ENCODE measurements around the gene BAHCC1.

The BAHCC1 gene

DNA sequence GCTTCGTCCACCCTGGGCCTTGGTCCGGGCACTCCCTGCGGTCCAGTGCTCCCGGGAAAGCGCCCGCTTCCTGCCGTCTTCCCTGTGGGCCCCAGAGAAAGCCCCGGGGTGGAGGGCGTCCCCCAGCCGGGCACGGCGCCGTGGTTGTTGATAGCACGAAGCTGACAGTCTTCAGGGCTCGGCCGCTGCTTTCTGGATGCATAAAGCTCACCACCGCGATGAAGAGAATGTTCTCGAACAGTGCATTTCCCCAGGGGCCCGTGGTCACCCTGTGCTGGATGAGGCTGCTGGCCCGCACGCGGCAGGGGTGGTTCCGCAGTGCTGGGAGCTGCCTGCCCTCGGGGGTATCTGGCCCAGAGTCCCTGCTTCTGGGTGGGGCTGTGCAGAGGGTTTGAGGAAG, 53.2 kb downstream of the BAHCC1 start:
- H3K27me3 ChIP-seq (ENCODE audit: insufficient read depth, low read length): peaks cover 9% of the 10 kb centered on the region; the same call in 1 of the 2 replicates
- no peaks in the 10 kb centered on the region for H3K79me2 ChIP-seq (ENCODE audit: insufficient read depth, low read length)
- no peak overlapping the region for H2AFZ ChIP-seq (ENCODE audit: low read length)
- no peak overlapping the region for H3K27ac ChIP-seq (ENCODE audit: low read depth, low read length, poor library complexity, severe bottlenecking)
- TF ChIP-seq EZH2 (IDR thresholded peaks at IDR 0.05; ENCODE audit: borderline replicate concordance, low read length) (no peak), CTCF (IDR thresholded peaks at IDR 0.05; ENCODE audit: low read length) (no peak)
- no peaks in the 10 kb centered on the region for H3K36me3 ChIP-seq (ENCODE audit: insufficient read depth, low read length)
- H3K4me2 ChIP-seq (ENCODE audit: low read length): no peak overlapping the region
- H3K4me3 ChIP-seq (ENCODE audit: low read depth, low read length, poor library complexity, severe bottlenecking): no peak overlapping the region
- no peaks in the 10 kb centered on the region for H3K9me3 ChIP-seq (ENCODE audit: low read length)
- H3K4me1 ChIP-seq (ENCODE audit: insufficient read depth, low read length, severe bottlenecking): no peaks in the 10 kb centered on the region
- no peaks in the 10 kb centered on the region for H3F3A ChIP-seq (ENCODE audit: insufficient read depth, low read length)
- H4K20me1 ChIP-seq (ENCODE audit: insufficient read depth, low read length): no peaks in the 10 kb centered on the region
- H3K9ac ChIP-seq (ENCODE audit: low read length): no peak overlapping the region
- H3K9me2 ChIP-seq (ENCODE audit: low read depth, low read length): no peaks in the 10 kb centered on the region

GRCh38 chr17:81448950-81449349, 53.7 kb downstream of the BAHCC1 start:
- H3K27me3 ChIP-seq (ENCODE audit: insufficient read depth, low read length): peaks cover 9% of the 10 kb centered on the region; the same call in 1 of the 2 replicates
- H3K4me2 ChIP-seq (ENCODE audit: low read length): no peak overlapping the region
- H3K4me1 ChIP-seq (ENCODE audit: insufficient read depth, low read length, severe bottlenecking): no peaks in the 10 kb centered on the region
- no peak overlapping the region for H2AFZ ChIP-seq (ENCODE audit: low read length)
- no peaks in the 10 kb centered on the region for H4K20me1 ChIP-seq (ENCODE audit: insufficient read depth, low read length)
- no peak overlapping the region for H3K27ac ChIP-seq (ENCODE audit: low read depth, low read length, poor library complexity, severe bottlenecking)
- no peaks in the 10 kb centered on the region for H3K9me2 ChIP-seq (ENCODE audit: low read depth, low read length)
- H3F3A ChIP-seq (ENCODE audit: insufficient read depth, low read length): no peaks in the 10 kb centered on the region
- H3K36me3 ChIP-seq (ENCODE audit: insufficient read depth, low read length): no peaks in the 10 kb centered on the region
- H3K79me2 ChIP-seq (ENCODE audit: insufficient read depth, low read length): no peaks in the 10 kb centered on the region
- H3K4me3 ChIP-seq (ENCODE audit: low read depth, low read length, poor library complexity, severe bottlenecking): no peak overlapping the region
- H3K9ac ChIP-seq (ENCODE audit: low read length): no peak overlapping the region
- H3K9me3 ChIP-seq (ENCODE audit: low read length): no peaks in the 10 kb centered on the region
- no peak for TF ChIP-seq CTCF (IDR thresholded peaks at IDR 0.05; ENCODE audit: low read length)
- no peak for TF ChIP-seq EZH2 (IDR thresholded peaks at IDR 0.05; ENCODE audit: borderline replicate concordance, low read length)

DNA sequence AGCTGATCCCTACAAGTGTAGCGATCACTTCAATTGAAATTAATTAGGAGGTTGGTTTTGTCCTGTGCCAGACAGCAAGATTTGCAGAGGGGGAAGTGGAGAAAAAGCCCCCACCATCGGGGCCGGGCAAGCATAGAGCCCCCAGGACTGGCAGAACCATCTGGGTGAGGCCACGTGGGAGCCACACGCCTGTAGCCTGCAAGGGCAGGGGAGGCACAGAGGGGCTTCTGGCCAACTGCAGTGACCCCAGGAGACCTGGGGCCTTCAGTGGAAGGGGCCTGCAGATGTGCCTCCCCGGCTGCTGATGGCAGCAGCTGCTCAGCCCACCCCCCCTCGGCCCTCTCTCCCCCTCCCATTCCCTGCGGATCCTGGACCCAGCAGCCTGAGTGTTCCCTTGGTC, 54.1 kb downstream of the BAHCC1 start:
- Histone ChIP-seq H3K79me2 (ENCODE audit: insufficient read depth, low read length) (no peaks in the 10 kb centered on the region), H3K4me2 (ENCODE audit: low read length) (no peak overlapping the region)

More for the DNA sequence above, 54.1 kb downstream of the BAHCC1 start:
- peaks cover 9% of the 10 kb centered on the region; the same call in 1 of the 2 replicates for H3K27me3 ChIP-seq (ENCODE audit: insufficient read depth, low read length)
- H3K4me1 ChIP-seq (ENCODE audit: insufficient read depth, low read length, severe bottlenecking): no peaks in the 10 kb centered on the region
- no peak overlapping the region for H2AFZ ChIP-seq (ENCODE audit: low read length)
- H3K9ac ChIP-seq (ENCODE audit: low read length): no peak overlapping the region
- no peaks in the 10 kb centered on the region for H3K9me3 ChIP-seq (ENCODE audit: low read length)
- no peaks in the 10 kb centered on the region for H3K36me3 ChIP-seq (ENCODE audit: insufficient read depth, low read length)
- no peaks in the 10 kb centered on the region for H3K9me2 ChIP-seq (ENCODE audit: low read depth, low read length)
- H3F3A ChIP-seq (ENCODE audit: insufficient read depth, low read length): no peaks in the 10 kb centered on the region
- H3K27ac ChIP-seq (ENCODE audit: low read depth, low read length, poor library complexity, severe bottlenecking): no peak overlapping the region
- TF ChIP-seq CTCF (IDR thresholded peaks at IDR 0.05; ENCODE audit: low read length): no peak
- TF ChIP-seq EZH2 (IDR thresholded peaks at IDR 0.05; ENCODE audit: borderline replicate concordance, low read length): no peak
- no peaks in the 10 kb centered on the region for H4K20me1 ChIP-seq (ENCODE audit: insufficient read depth, low read length)
- H3K4me3 ChIP-seq (ENCODE audit: low read depth, low read length, poor library complexity, severe bottlenecking): no peak overlapping the region

All from OCI-LY1 (cell line).